DND-41 (cell line): ENCODE results near the gene HGD.

ENCODE experiments used
- EZH2 ChIP-seq: IDR thresholded peaks from 3 replicates; pipeline ENCODE4 v1.6.1; 2012; ENCODE audit warnings: borderline replicate concordance, low read depth, mild to moderate bottlenecking, moderate library complexity, low read length, inconsistent platforms; ENCODE audit not compliant: severe bottlenecking
- TF ChIP-seq, protein P1 (sequence below): IDR thresholded peaks from 2 replicates; pipeline ENCODE4 v1.5.1; 2012; ENCODE audit warnings: borderline replicate concordance, low read length, moderate library complexity, mild to moderate bottlenecking; ENCODE audit not compliant: poor library complexity, severe bottlenecking; ENCODE audit errors: extremely low read depth

DNA sequence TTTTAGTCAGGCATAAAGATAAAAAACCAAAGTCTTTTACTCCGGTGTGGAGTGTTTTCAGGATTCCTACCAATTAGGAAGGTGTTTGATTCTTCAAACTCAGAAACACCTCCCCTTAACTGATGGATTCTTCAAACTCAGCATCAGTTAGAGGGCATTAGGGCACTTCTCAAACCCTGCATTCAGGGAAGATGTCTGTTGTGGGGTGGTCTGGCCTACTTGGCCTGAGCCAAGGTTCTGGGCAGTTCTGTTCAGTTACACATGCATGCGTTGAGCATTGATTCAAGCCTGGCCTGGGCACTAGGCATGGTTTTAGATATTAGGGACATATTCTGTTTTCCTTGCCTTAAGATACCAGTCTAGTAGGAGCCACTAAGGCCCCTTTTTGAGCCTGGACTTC, 1.0 kb downstream of the HGD start:
- TF ChIP-seq, protein P1, sequence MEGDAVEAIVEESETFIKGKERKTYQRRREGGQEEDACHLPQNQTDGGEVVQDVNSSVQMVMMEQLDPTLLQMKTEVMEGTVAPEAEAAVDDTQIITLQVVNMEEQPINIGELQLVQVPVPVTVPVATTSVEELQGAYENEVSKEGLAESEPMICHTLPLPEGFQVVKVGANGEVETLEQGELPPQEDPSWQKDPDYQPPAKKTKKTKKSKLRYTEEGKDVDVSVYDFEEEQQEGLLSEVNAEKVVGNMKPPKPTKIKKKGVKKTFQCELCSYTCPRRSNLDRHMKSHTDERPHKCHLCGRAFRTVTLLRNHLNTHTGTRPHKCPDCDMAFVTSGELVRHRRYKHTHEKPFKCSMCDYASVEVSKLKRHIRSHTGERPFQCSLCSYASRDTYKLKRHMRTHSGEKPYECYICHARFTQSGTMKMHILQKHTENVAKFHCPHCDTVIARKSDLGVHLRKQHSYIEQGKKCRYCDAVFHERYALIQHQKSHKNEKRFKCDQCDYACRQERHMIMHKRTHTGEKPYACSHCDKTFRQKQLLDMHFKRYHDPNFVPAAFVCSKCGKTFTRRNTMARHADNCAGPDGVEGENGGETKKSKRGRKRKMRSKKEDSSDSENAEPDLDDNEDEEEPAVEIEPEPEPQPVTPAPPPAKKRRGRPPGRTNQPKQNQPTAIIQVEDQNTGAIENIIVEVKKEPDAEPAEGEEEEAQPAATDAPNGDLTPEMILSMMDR = no peak
- TF ChIP-seq EZH2 = no peak
